GM21576 (cell line): Measurements from ENCODE around the gene HK1.
"Not testable (repeated sequence)": the region's sequence is repeated elsewhere in the genome, so short reads cannot be mapped to it uniquely, and the experiment has no call there.

Experiments
- ATAC-seq: cut with Tn5 transposase; IDR thresholded peaks from one replicate; pipeline ENCODE4 v1.9.1; 2021; ENCODE audit warnings: mild to moderate bottlenecking, moderate library complexity; ENCODE audit not compliant: unreplicated experiment

The HK1 gene

GRCh38 chr10:69278446-69278963 is at the start of gene HK1:
Gene HK1, plus strand, starts transcription at chr10:69278496.
- ATAC-seq, result no peak

- ATAC-seq, result no peak
These were observed 48.7 kb upstream of the HK1 start for GRCh38 chr10:69229616-69229916.

- ATAC-seq, result no peak
These were observed 48.2 kb upstream of the HK1 start for GRCh38 chr10:69230128-69230527.

GRCh38 chr10:69232252-69232651 is 46.0 kb upstream of the HK1 start:
- no peak for ATAC-seq

GRCh38 chr10:69232736-69233480 is 45.4 kb upstream of the HK1 start:
- no peak for ATAC-seq

GRCh38 chr10:69234447-69234846 is 43.8 kb upstream of the HK1 start:
- ATAC-seq, result no peak

- peak; percentile 93 for ATAC-seq
These were observed 40.7 kb upstream of the HK1 start for GRCh38 chr10:69237528-69238159.

GRCh38 chr10:69239136-69239535 is 39.2 kb upstream of the HK1 start:
- ATAC-seq, result no peak

- ATAC-seq, result no peak
These were observed 38.4 kb upstream of the HK1 start for GRCh38 chr10:69239816-69240434.

- no peak for ATAC-seq
These were observed 37.8 kb upstream of the HK1 start for GRCh38 chr10:69240455-69240854.

- no peak for ATAC-seq
These were observed 36.7 kb upstream of the HK1 start for GRCh38 chr10:69241575-69241974.

GRCh38 chr10:69242040-69242851 is 36.0 kb upstream of the HK1 start:
- no peak for ATAC-seq

GRCh38 chr10:69242852-69243212 is 35.5 kb upstream of the HK1 start:
- no peak for ATAC-seq

GRCh38 chr10:69243817-69244216 is 34.5 kb upstream of the HK1 start:
- no peak for ATAC-seq

GRCh38 chr10:69246036-69246435 is 32.3 kb upstream of the HK1 start:
- no peak for ATAC-seq

GRCh38 chr10:69246581-69247312 is 31.5 kb upstream of the HK1 start:
- no peak for ATAC-seq

- ATAC-seq, result no peak
These were observed 31.0 kb upstream of the HK1 start for GRCh38 chr10:69247313-69247710.

- ATAC-seq, result no peak
These were observed 30.1 kb upstream of the HK1 start for GRCh38 chr10:69248117-69248730.

GRCh38 chr10:69250041-69250440 is 28.3 kb upstream of the HK1 start:
- ATAC-seq, result no peak

GRCh38 chr10:69251417-69251816 is 26.9 kb upstream of the HK1 start:
- ATAC-seq, result not testable (repeated sequence)
